Muscle of leg (tissue), 11 donors: ENCODE data around the gene OSBPL9. TPM values are rescaled to one million over a fixed set of nuclear protein-coding genes. Genes with fewer than 3 reads are reported as not detected.
"Not testable (repeated sequence)": the region's sequence is repeated elsewhere in the genome, so short reads cannot be mapped to it uniquely, and the experiment has no call there.

ENCODE experiments used
- DNase-seq: peaks from one replicate; pipeline ENCODE4 v3.0.0; 2013
- H3K27ac ChIP-seq: one replicate; pipeline ENCODE4 v1.5.1; 2013; ENCODE audit warnings: mild to moderate bottlenecking, low read length, control low read depth
- H3K27me3 ChIP-seq: one replicate; pipeline ENCODE4 v1.6.1; 2013; ENCODE audit warnings: low read length; ENCODE audit not compliant: control insufficient read depth, insufficient read depth
- H3K36me3 ChIP-seq: one replicate; pipeline ENCODE4 v1.6.1; 2013; ENCODE audit warnings: low read length; ENCODE audit not compliant: control insufficient read depth, insufficient read depth
- H3K4me1 ChIP-seq: one replicate; pipeline ENCODE4 v1.6.1; 2013; ENCODE audit warnings: low read length; ENCODE audit not compliant: control insufficient read depth, insufficient read depth
- H3K4me3 ChIP-seq: one replicate; pipeline ENCODE4 v1.5.1; 2013; ENCODE audit warnings: low read length, control low read depth
- H3K9me3 ChIP-seq: replicated peaks from 2 replicates; pipeline ENCODE4 v1.6.1; 2013; ENCODE audit warnings: low read depth, low read length; ENCODE audit not compliant: control insufficient read depth
- WGBS: methylation state at CpG from one replicate; pipeline ENCODE4 v1.1.5; 2013; ENCODE audit warnings: missing lambda C conversion rate; ENCODE audit not compliant: insufficient coverage; 5-methylcytosine and 5-hydroxymethylcytosine counted together
- polyA plus RNA-seq, 8 donors: library from polyadenylated mRNA; unstranded; fragments of 120-200 nt; gene quantifications; one replicate each; pipeline versions ENCODE4 v1.2.1 to v1.2.3, GENCODE V29; 2013; ENCODE audit warnings: inconsistent platforms in 1 of 8, low replicate concordance in 1 of 8; ENCODE audit not compliant: insufficient read length in 8 of 8, insufficient read depth in 1 of 8
- total RNA-seq: library from RNA; stranded (reverse); fragments of 120-200 nt; gene quantifications from one replicate; pipeline ENCODE4 v1.2.4, GENCODE V29; 2013

OSBPL9 gene
- total and polyA plus RNA-seq, 9 donors, result 51.0 to 74.5 (median 61.1) TPM

GRCh38 chr1:51644020-51644419 lies 27.1 kb downstream of the OSBPL9 start:
- DNase-seq, result no peak
- H3K36me3 ChIP-seq, result no peaks in the 10 kb centered on the region
- no peaks in the 10 kb centered on the region for H3K27me3 ChIP-seq
- no peaks in the 10 kb centered on the region for H3K9me3 ChIP-seq
- no peak overlapping the region for H3K27ac ChIP-seq
- no CpG with 5 or more reads among the region's 5 CpGs for WGBS
- no peak overlapping the region for H3K4me3 ChIP-seq
- H3K4me1 ChIP-seq, result peaks cover 8% of the 10 kb centered on the region

- H3K27ac ChIP-seq, result no peak overlapping the region
- H3K4me3 ChIP-seq, result no peak overlapping the region
- H3K36me3 ChIP-seq, result no peaks in the 10 kb centered on the region
- DNase-seq, result no peak
- peaks cover 8% of the 10 kb centered on the region for H3K4me1 ChIP-seq
- 88% methylated on average over 5 of the region's 10 CpGs for WGBS
- H3K27me3 ChIP-seq, result no peaks in the 10 kb centered on the region
- no peaks in the 10 kb centered on the region for H3K9me3 ChIP-seq
Measured at GRCh38 chr1:51644533-51645197, 27.8 kb downstream of the OSBPL9 start.

- H3K4me1 ChIP-seq, H3K27ac ChIP-seq: not testable (repeated sequence)
- no CpG with 5 or more reads among the region's 3 CpGs for WGBS
Measured at GRCh38 chr1:51646592-51646991, 29.7 kb downstream of the OSBPL9 start.

GRCh38 chr1:51648180-51649109 lies 31.6 kb downstream of the OSBPL9 start:
- Histone ChIP-seq H3K27me3 (no peaks in the 10 kb centered on the region), H3K4me3 (no peak overlapping the region), H3K36me3 (peaks cover 2% of the 10 kb centered on the region), H3K9me3 (no peaks in the 10 kb centered on the region), H3K27ac (no peak overlapping the region), H3K4me1 (peaks cover 3% of the 10 kb centered on the region)
- DNase-seq, result peak; percentile 25
- WGBS, result 0% methylated on average over 1 of the region's 6 CpGs

More at GRCh38 chr1:51646592-51646991, 29.7 kb downstream of the OSBPL9 start:
- not testable (repeated sequence) for H3K27me3 ChIP-seq, DNase-seq, H3K9me3 ChIP-seq, H3K36me3 ChIP-seq, H3K4me3 ChIP-seq

GRCh38 chr1:51649593-51650091 lies 32.8 kb downstream of the OSBPL9 start:
- WGBS, result no CpG with 5 or more reads among the region's 4 CpGs
- no peak overlapping the region for H3K27ac ChIP-seq
- H3K4me1 ChIP-seq, result peaks cover 3% of the 10 kb centered on the region

GRCh38 chr1:51650198-51650597 lies 33.3 kb downstream of the OSBPL9 start:
- no peak overlapping the region for H3K4me3 ChIP-seq
- H3K4me1 ChIP-seq, result peaks cover 3% of the 10 kb centered on the region
- H3K9me3 ChIP-seq, result no peaks in the 10 kb centered on the region
- no peaks in the 10 kb centered on the region for H3K27me3 ChIP-seq
- peaks cover 6% of the 10 kb centered on the region for H3K36me3 ChIP-seq
- DNase-seq, result no peak
- no CpG with 5 or more reads among the region's 1 CpG for WGBS
- H3K27ac ChIP-seq, result no peak overlapping the region

More at GRCh38 chr1:51649593-51650091, 32.8 kb downstream of the OSBPL9 start:
- DNase-seq, result no peak
- Histone ChIP-seq H3K9me3 (no peaks in the 10 kb centered on the region), H3K4me3 (no peak overlapping the region), H3K27me3 (no peaks in the 10 kb centered on the region), H3K36me3 (peaks cover 5% of the 10 kb centered on the region)

- H3K4me1 ChIP-seq, result peaks cover 3% of the 10 kb centered on the region
- H3K9me3 ChIP-seq, result no peaks in the 10 kb centered on the region
- no peak for DNase-seq
- no peak overlapping the region for H3K4me3 ChIP-seq
- no CpG with 5 or more reads among the region's 3 CpGs for WGBS
- H3K27ac ChIP-seq, result no peak overlapping the region
- no peaks in the 10 kb centered on the region for H3K27me3 ChIP-seq
- H3K36me3 ChIP-seq, result peaks cover 10% of the 10 kb centered on the region
Measured at GRCh38 chr1:51651552-51651942, 34.7 kb downstream of the OSBPL9 start.

GRCh38 chr1:51652599-51652998 lies 35.7 kb downstream of the OSBPL9 start:
- DNase-seq, result no peak
- H3K4me3 ChIP-seq, result no peak overlapping the region
- peaks cover 12% of the 10 kb centered on the region for H3K36me3 ChIP-seq
- H3K27ac ChIP-seq, result no peak overlapping the region
- H3K4me1 ChIP-seq, result peaks cover 3% of the 10 kb centered on the region
- no peaks in the 10 kb centered on the region for H3K9me3 ChIP-seq
- H3K27me3 ChIP-seq, result no peaks in the 10 kb centered on the region

- H3K4me1 ChIP-seq, result peaks cover 2% of the 10 kb centered on the region
- H3K36me3 ChIP-seq, result peaks cover 12% of the 10 kb centered on the region
- no peak overlapping the region for H3K4me3 ChIP-seq
- H3K27me3 ChIP-seq, result no peaks in the 10 kb centered on the region
- no peak overlapping the region for H3K27ac ChIP-seq
- no peak for DNase-seq
- no peaks in the 10 kb centered on the region for H3K9me3 ChIP-seq
Measured at GRCh38 chr1:51653127-51653526, 36.2 kb downstream of the OSBPL9 start.

- DNase-seq, result no peak
- no peak overlapping the region for H3K27ac ChIP-seq
- H3K4me3 ChIP-seq, result no peak overlapping the region
- no peaks in the 10 kb centered on the region for H3K27me3 ChIP-seq
- peaks cover 12% of the 10 kb centered on the region for H3K36me3 ChIP-seq
- H3K4me1 ChIP-seq, result no peaks in the 10 kb centered on the region
- no peaks in the 10 kb centered on the region for H3K9me3 ChIP-seq
- no CpG with 5 or more reads among the region's 1 CpG for WGBS
Measured at GRCh38 chr1:51654000-51654399, 37.1 kb downstream of the OSBPL9 start.
